ENCODE data around the gene KCNC3. TPM values are rescaled to one million over a fixed set of nuclear protein-coding genes. Genes with fewer than 3 reads are reported as not detected.

Gene KCNC3
- total and polyA plus RNA-seq, 8 donors, result 8.5 to 29.8 (median 23.9) TPM

- Histone ChIP-seq H3K9me3 (peaks cover 0 to 11% of the 10 kb centered on the region in 2 donors), H3K36me3 (peaks cover 0 to 60% of the 10 kb centered on the region in 2 donors), H3K27me3 (no peaks in the 10 kb centered on the region), H3K4me1 (no peaks in the 10 kb centered on the region), H3K4me3 (no peak overlapping the region), H3K27ac (no peak overlapping the region)
- TF ChIP-seq CTCF (IDR thresholded peaks at IDR 0.05), result no peak
- no peak for DNase-seq
- no peak for ATAC-seq
- intact Hi-C loops (cut with DNase I), result no loop called here
These were observed 48.2 kb downstream of the KCNC3 start for GRCh38 chr19:50280983-50281382.

GRCh38 chr19:50280074-50280473 lies 49.1 kb downstream of the KCNC3 start:
- Histone ChIP-seq H3K27ac (no peak overlapping the region), H3K36me3 (peaks cover 0 to 59% of the 10 kb centered on the region in 2 donors), H3K9me3 (peaks cover 0 to 2% of the 10 kb centered on the region in 2 donors), H3K4me3 (no peak overlapping the region), H3K27me3 (no peaks in the 10 kb centered on the region), H3K4me1 (no peaks in the 10 kb centered on the region)
- intact Hi-C loops (cut with DNase I), result no loop called here
- DNase-seq (no peak), ATAC-seq (no peak)
- no peak for TF ChIP-seq CTCF (IDR thresholded peaks at IDR 0.05)

- Histone ChIP-seq H3K27ac (no peak overlapping the region), H3K27me3 (no peaks in the 10 kb centered on the region), H3K36me3 (peaks cover 0 to 62% of the 10 kb centered on the region in 2 donors), H3K9me3 (no peaks in the 10 kb centered on the region), H3K4me3 (no peak overlapping the region), H3K4me1 (no peaks in the 10 kb centered on the region)
- DNase-seq (no peak), ATAC-seq (no peak)
- no peak for TF ChIP-seq CTCF (IDR thresholded peaks at IDR 0.05)
- intact Hi-C loops (cut with DNase I), result no loop called here
These were observed 51.1 kb downstream of the KCNC3 start for GRCh38 chr19:50277966-50278580.

GRCh38 chr19:50276370-50277063 lies 52.7 kb downstream of the KCNC3 start:
- Histone ChIP-seq H3K4me3 (no peak overlapping the region), H3K9me3 (no peaks in the 10 kb centered on the region), H3K27ac (no peak overlapping the region), H3K36me3 (peaks cover 0 to 61% of the 10 kb centered on the region in 2 donors), H3K27me3 (no peaks in the 10 kb centered on the region), H3K4me1 (no peaks in the 10 kb centered on the region)
- intact Hi-C loops (cut with DNase I), result no loop called here
- TF ChIP-seq CTCF (IDR thresholded peaks at IDR 0.05), result no peak
- no peak for DNase-seq
- no peak for ATAC-seq

GRCh38 chr19:50275577-50276368 lies 53.4 kb downstream of the KCNC3 start:
- peaks cover 0 to 62% of the 10 kb centered on the region in 2 donors for H3K36me3 ChIP-seq
- H3K4me1 ChIP-seq, result no peaks in the 10 kb centered on the region
- no peaks in the 10 kb centered on the region for H3K27me3 ChIP-seq
- H3K27ac ChIP-seq, result no peak overlapping the region
- TF ChIP-seq CTCF (IDR thresholded peaks at IDR 0.05), result no peak
- no peaks in the 10 kb centered on the region for H3K9me3 ChIP-seq
- ATAC-seq, result no peak
- intact Hi-C loops (cut with DNase I), result no loop called here
- H3K4me3 ChIP-seq, result no peak overlapping the region
- no peak for DNase-seq
